Activated gamma-delta T cell (primary cell): ENCODE data around the gene PLCB2.

Source experiments
- DNase-seq: peaks from one replicate; lab custom pipeline; 2025; lab: John Stamatoyannopoulos, UW

The PLCB2 gene

DNA sequence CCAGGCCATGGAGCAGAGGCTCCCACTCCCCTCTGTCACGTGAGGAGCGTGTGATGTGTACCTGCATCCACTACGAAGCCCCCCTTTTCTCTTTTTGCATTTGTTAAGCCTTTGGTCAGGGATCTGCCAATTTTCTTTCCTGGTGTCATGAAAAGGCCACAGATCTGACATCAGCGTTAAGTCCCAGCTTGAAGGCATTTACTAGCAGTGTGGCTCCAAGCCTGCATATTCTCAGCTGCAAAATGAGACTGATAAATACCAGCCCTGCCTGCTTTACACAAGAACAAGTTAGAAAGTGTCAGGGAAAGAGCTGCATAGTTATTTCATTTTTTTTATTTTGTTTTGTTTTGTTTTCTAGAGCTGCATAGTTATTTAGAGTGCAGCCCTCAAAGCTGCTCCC is 22.6 kb downstream of the PLCB2 start:
- no peak for DNase-seq

- DNase-seq = no peak
Measured at GRCh38 chr15:40283615-40284300, 24.0 kb downstream of the PLCB2 start.

DNA sequence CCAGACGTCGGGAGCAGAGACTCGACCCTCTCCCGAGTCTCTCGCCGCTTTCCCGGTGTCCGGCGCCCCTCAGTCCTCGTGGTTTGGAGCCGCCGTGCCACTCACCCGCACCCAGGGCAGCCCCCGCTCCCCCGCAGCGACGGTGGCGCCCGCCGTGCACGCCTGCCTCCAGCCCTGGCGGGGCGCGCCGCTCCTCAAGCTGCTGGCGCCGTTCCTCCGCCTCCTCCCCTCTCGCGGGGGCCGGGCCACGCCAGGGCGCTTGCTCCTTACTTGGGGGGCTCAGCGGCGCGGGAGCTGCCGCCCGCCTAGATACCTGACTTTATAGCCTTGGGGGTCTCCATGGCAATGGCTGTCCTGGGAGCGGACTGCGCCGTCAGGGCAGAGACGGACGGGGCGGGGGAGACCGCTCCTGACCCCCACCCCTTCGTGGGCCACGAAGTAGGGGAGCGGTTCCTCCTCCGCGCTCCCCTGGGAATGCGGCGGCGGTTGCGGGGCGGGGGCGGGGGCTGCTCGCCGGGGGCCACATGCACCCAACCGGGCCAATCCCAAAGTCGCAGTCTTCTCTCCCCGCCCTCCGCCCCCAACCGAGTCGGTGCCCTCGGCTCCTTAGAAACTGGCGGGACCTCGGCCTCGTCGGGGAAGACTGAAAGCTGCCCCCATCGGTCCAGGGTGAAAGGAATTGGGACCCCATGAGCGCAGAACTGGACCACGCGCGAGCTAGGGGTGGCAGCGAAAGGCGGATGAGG is 24.7 kb downstream of the PLCB2 start, which contains the start of gene ANKRD63:
Gene ANKRD63, minus strand, starts transcription at position 196 of the 746 bp plus-strand sequence. CDS start 478 bp downstream, outside the sequence.
- DNase-seq = peak; percentile 25

GRCh38 chr15:40282147-40282868 is 25.4 kb downstream of the PLCB2 start:
- peak; percentile 26 for DNase-seq

- DNase-seq = no peak
Measured at GRCh38 chr15:40281801-40282146, 26.0 kb downstream of the PLCB2 start.

- no peak for DNase-seq
Measured at GRCh38 chr15:40281057-40281800, 26.5 kb downstream of the PLCB2 start.

- no peak for DNase-seq
Measured at GRCh38 chr15:40280260-40281056, 27.3 kb downstream of the PLCB2 start.

DNA sequence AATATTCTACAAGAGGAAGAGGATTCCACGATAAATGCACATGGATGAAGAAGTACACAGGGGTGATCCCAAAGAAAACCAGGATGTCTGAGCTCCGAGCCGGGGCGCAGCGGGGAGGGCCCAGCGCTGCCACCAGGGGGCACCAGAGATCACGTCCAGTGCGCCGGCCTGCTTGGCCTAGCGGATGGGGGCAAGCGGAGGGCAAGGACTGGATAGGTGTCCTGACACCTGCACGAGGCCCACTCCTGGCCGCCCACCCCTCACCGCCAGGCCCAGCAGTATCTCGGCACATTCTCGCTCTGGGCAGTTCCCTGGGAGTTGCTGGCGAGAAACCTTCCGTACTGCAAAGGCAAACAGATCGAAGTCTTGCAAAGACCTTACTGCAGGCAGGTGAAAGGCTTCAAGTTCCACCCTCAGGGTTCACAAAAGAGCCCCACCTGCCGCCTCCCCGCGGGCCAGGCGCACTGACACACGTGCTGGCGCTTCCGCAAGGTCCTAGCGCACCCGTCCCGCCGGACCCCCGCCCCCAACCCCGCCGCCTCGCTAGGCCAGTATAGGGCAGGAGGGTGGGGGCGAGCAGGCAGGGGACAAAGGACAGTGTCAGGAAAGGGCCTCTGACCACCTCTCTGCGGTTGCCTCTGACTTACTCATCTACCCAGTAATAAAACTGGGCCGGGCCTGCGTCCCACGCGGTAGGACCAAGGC is 28.1 kb downstream of the PLCB2 start:
- peak; percentile 37 for DNase-seq

DNA sequence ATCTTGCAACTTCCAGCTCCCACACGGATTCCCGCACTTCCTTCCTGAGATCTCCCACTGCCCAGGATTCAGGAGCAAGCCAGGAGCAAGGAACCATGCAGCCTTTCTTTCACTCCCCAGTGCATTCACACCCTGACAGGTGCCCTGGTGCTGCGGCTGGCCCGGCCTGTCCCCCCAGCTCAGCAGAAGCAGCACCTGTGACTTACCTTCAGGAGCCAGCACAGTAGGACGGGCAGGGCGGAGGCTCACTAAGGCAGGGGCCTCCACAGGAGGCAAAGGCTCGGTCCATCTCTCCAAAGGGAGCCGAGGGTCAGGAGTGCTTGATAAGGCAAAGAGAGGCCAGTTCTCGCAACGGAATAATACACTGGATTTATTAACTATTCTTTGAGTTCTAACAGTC is 29.7 kb downstream of the PLCB2 start:
- no peak for DNase-seq

DNA sequence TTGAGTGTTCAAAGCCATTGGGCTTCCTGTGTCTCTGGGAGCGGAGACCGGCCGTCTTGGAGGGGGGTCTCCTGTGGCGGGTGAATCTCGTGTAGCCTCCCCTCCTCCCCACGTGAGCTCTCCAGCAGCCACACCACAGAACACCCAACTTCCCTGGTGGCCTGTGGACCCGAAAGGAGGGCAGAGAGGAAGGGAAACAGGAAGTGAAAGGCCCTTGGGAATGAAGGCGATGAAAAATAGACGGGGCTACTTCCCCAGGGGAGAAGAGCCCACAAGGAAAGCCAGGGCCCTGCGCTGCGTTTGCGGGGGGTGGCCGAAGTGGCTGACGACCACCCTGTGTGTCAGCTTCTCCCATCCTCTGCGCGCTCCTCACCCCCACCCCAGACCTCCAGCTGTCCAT is 30.3 kb downstream of the PLCB2 start:
- no peak for DNase-seq

- no peak for DNase-seq
Measured at GRCh38 chr15:40276927-40277326, 30.8 kb downstream of the PLCB2 start.

GRCh38 chr15:40275954-40276353 is 31.8 kb downstream of the PLCB2 start:
- DNase-seq = no peak

DNA sequence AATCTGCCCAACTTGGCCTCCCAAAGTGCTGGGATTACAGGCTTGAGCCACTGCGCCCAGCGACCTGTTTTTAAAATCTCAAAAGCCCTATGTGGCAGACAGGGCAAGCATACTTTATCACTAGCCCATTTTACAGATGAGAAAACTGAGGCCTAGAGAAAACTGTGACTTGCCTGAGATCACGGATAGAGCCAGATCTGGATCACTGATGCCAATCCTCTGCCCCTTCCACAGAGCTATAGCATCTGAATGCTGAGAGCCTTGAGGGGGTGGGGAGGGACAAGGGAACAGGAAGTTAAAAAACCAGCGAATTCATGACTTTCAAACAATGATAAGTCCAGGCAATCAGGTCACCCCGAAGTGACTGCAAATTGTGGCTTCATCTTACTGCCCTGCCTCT is 32.2 kb downstream of the PLCB2 start:
- DNase-seq = no peak

GRCh38 chr15:40274350-40275274 is 33.1 kb downstream of the PLCB2 start:
- DNase-seq = peak; percentile 34

DNA sequence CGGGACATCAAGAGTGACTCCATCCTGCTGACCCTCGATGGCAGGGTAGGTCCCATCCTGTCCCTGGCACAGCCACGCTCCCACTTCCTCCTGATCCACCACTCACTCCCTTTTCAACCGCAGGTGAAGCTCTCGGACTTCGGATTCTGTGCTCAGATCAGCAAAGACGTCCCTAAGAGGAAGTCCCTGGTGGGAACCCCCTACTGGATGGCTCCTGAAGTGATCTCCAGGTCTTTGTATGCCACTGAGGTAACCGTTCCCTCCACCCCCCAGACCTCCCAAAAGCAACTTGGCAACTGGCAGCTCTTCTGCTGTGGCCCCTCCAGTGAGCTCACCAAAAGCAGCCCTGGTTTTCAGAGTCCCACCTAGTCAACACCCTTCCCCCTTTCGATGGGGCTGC is 34.3 kb downstream of the PLCB2 start:
- DNase-seq = no peak

DNA sequence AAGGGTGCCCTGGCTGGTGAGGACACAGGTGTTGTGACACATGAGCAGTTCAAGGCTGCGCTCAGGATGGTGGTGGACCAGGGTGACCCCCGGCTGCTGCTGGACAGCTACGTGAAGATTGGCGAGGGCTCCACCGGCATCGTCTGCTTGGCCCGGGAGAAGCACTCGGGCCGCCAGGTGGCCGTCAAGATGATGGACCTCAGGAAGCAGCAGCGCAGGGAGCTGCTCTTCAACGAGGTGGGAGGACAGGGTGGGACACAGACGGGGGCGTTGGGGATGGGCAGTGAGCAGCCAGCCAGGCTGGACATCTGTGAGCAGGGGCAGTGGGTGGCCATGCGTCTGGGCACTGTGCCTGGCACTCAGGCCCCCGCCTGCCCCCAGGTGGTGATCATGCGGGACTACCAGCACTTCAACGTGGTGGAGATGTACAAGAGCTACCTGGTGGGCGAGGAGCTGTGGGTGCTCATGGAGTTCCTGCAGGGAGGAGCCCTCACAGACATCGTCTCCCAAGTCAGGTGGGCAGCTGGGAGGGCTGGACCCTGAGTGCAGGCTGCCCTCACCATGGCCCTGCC is 35.2 kb downstream of the PLCB2 start:
- no peak for DNase-seq

GRCh38 chr15:40271685-40272484 is 35.9 kb downstream of the PLCB2 start:
- no peak for DNase-seq

GRCh38 chr15:40270246-40270995 is 37.3 kb downstream of the PLCB2 start:
- DNase-seq = no peak
